ENCODE measurements around the gene SBK2. TPM values are rescaled to one million over a fixed set of nuclear protein-coding genes. Genes with fewer than 3 reads are reported as not detected.
A peak's percentile ranks its signal among the peaks of the same experiment; 100 is the strongest.

SBK2 gene
- total and polyA plus RNA-seq, 2 donors (not counting 3 experiments of a cell fraction or from before 2014, with no cell fraction given), result not detected

DNA sequence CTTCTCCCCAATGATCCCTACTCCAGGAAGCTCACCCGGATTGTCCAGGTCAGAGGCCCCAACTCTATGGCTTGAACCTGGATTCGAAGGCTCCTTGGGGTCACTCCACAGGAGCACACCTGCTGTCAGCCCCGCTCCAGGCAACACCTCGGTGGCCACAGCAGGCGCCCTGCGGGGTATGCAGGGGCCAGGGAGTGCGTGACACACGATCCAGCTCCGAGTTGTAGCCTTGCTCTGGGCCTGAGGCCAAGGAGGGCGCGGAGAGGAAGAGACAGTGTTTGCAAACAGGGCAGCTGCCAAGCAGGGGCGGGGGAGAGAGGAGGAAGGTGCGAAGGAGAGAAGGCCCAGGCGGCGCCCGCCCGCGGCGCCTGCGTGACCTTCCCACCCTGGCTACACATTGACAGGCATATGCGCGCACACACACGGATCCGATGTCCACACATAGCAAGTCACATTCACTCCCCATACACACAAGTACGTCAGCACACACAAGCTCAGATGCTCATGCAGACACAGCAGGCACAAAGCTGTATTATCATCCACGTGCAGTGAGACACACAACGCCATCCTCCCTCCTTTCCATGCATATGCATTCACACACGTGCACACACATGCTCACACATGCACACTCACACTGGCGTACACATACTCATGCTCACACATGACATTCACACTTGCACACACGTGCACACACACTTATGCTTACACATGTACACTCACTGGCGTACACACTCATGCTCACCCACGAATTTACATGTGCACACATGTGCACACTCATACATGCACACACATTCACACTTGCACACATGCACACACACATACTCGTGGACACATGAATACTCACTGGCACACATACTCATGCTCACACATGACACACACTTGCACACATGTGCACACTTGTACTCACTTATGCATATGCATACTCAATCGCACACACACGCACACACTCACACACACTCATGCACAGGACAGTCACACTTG, 10.4 kb downstream of the SBK2 start:
- H4K20me1 ChIP-seq (replicated peaks; ENCODE audit: control insufficient read depth, extremely low read depth, insufficient read depth, low read length), result no peaks in the 10 kb centered on the region
- H3K9me3 ChIP-seq (replicated peaks; ENCODE audit: control insufficient read depth, insufficient read depth, low read length), result no peaks in the 10 kb centered on the region
- ChIA-PET POLR2A (interaction anchor here (0.6 kb wide), 1 partner anchor 39 kb away, joined by 4 read pairs; no protein-coding TSS in a partner anchor), CTCF (interaction anchor here (0.7 to 1.6 kb wide), 5 partner anchors 9 to 106 kb away, joined by 3 to 6 read pairs (median 4); partner anchors contain the start of genes FIZ1 and ZNF865)
- H3K9me1 ChIP-seq (replicated peaks; ENCODE audit: control insufficient read depth, extremely low read depth, insufficient read depth, low read length), result no peaks in the 10 kb centered on the region
- FAIRE-seq (peak; percentile 63), DNase-seq (ENCODE audit: low read depth, low spot score) (peak; percentile 59)
- H3K4me1 ChIP-seq (ENCODE audit: control insufficient read depth, extremely low read depth, insufficient read depth, low read length), result no peaks in the 10 kb centered on the region
- no peaks in the 10 kb centered on the region for H3K79me2 ChIP-seq (ENCODE audit: control insufficient read depth, insufficient read depth, low read length)
- H3K4me2 ChIP-seq (ENCODE audit: insufficient read depth, low read length), result no peak overlapping the region
- dilution Hi-C loops (cut with MboI; ENCODE audit: extremely low pct_ligation_motif_present, low sequenced_read_pairs) (no loop called here), intact Hi-C loops (cut with micrococcal nuclease) (no loop called here)
- H3K36me3 ChIP-seq (ENCODE audit: control insufficient read depth in 2 of 2, extremely low read depth in 1 of 2, insufficient read depth in 2 of 2, low read length in 2 of 2), result no peaks in the 10 kb centered on the region
- H3K27ac ChIP-seq (ENCODE audit: insufficient read depth, low read depth, low read length), result no peak overlapping the region
- no peaks in the 10 kb centered on the region for H3K27me3 ChIP-seq (ENCODE audit: control insufficient read depth in 2 of 2, insufficient read depth in 2 of 2, low read length in 2 of 2)
- no peak overlapping the region for H3K4me3 ChIP-seq (replicated peaks in 1 of 3; ENCODE audit: insufficient read depth in 1 of 3, low read depth in 1 of 3, low read length in 3 of 3)
- H2AFZ ChIP-seq (ENCODE audit: low read depth, low read length), result no peak overlapping the region
- BruUV-seq (replicated peaks), result no TSS peak
- no peak overlapping the region for H3K9ac ChIP-seq (replicated peaks; ENCODE audit: extremely low read depth, insufficient read depth, low read length)
- TF ChIP-seq FOS (IDR thresholded peaks at IDR 0.05; ENCODE audit: borderline replicate concordance, insufficient read depth, low read length) (no peak), MYC (IDR thresholded peaks at IDR 0.05; ENCODE audit: low read depth, low read length) (no peak), GATA2 (IDR thresholded peaks at IDR 0.05; ENCODE audit: insufficient read depth, insufficient read length, low read depth, low read length) (no peak), EZH2 (IDR thresholded peaks at IDR 0.05; ENCODE audit: borderline replicate concordance, low read depth, low read length, severe bottlenecking) (no peak), POLR2A (IDR thresholded peaks at IDR 0.05; ENCODE audit: low read depth, low read length) (no peak), JUN (IDR thresholded peaks at IDR 0.05; ENCODE audit: borderline replicate concordance, insufficient read depth, insufficient read length, low read depth) (no peak), POLR2AphosphoS5 (IDR thresholded peaks at IDR 0.05; ENCODE audit: insufficient read depth, low read depth, low read length) (no peak)
- TF ChIP-seq, protein P1, sequence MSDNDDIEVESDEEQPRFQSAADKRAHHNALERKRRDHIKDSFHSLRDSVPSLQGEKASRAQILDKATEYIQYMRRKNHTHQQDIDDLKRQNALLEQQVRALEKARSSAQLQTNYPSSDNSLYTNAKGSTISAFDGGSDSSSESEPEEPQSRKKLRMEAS (IDR thresholded peaks at IDR 0.05; ENCODE audit: insufficient read depth, insufficient read length), result no peak
- TF ChIP-seq, protein P2, sequence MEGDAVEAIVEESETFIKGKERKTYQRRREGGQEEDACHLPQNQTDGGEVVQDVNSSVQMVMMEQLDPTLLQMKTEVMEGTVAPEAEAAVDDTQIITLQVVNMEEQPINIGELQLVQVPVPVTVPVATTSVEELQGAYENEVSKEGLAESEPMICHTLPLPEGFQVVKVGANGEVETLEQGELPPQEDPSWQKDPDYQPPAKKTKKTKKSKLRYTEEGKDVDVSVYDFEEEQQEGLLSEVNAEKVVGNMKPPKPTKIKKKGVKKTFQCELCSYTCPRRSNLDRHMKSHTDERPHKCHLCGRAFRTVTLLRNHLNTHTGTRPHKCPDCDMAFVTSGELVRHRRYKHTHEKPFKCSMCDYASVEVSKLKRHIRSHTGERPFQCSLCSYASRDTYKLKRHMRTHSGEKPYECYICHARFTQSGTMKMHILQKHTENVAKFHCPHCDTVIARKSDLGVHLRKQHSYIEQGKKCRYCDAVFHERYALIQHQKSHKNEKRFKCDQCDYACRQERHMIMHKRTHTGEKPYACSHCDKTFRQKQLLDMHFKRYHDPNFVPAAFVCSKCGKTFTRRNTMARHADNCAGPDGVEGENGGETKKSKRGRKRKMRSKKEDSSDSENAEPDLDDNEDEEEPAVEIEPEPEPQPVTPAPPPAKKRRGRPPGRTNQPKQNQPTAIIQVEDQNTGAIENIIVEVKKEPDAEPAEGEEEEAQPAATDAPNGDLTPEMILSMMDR (IDR thresholded peaks at IDR 0.05; ENCODE audit: extremely low read depth in 1 of 2, insufficient read depth in 1 of 2, low read depth in 1 of 2, low read length in 2 of 2), result no peak

Measured in endothelial cell of umbilical vein (primary cell).